Left lung (tissue), 10 donors: ENCODE measurements around the gene MPEG1. TPM values are rescaled to one million over a fixed set of nuclear protein-coding genes. Genes with fewer than 3 reads are reported as not detected.

Source experiments
- ATAC-seq: fragments of 200-7000 bp; cut with Tn5 transposase; one replicate; pipeline ENCODE4 v1.9.1; 2020; ENCODE audit warnings: moderate library complexity
- DNase-seq, 4 donors: peaks; one replicate each; pipeline ENCODE4 v3.0.0-alpha.2; 2013 to 2020
- H3K27ac ChIP-seq, 2 donors: fragments of 200-600 bp; sonication (generic) in 1 of 2; one replicate each; pipeline versions ENCODE4 v1.5.0 to v1.8.0; 2020 to 2021
- H3K27me3 ChIP-seq, 2 donors: fragments of 200-600 bp; sonication (generic) in 1 of 2; one replicate each; pipeline versions ENCODE4 v1.5.0 to v1.8.0; 2020 to 2021
- H3K36me3 ChIP-seq, 2 donors: fragments of 200-600 bp; sonication (generic) in 1 of 2; one replicate each; pipeline versions ENCODE4 v1.5.0 to v1.8.0; 2020 to 2021
- H3K4me1 ChIP-seq, 2 donors: fragments of 200-600 bp; one replicate each; pipeline ENCODE4 v1.8.0; 2021
- H3K4me3 ChIP-seq, 2 donors: fragments of 200-600 bp; sonication (generic) in 1 of 2; one replicate each; pipeline versions ENCODE4 v1.5.0 to v1.8.0; 2020 to 2021; ENCODE audit warnings: mild to moderate bottlenecking in 1 of 2
- H3K9me3 ChIP-seq, 2 donors: fragments of 200-600 bp; sonication (generic) in 1 of 2; one replicate each; pipeline versions ENCODE4 v1.5.0 to v1.8.0; 2020 to 2021
- intact Hi-C, 2 donors: fragments of 100-400 bp; cut with DNase I; formaldehyde crosslinking; loops; one replicate each; pipeline versions ENCODE4 v1.11.2 to v1.14.2; 2022
- polyA plus RNA-seq, 6 donors: library from polyadenylated mRNA; unstranded; fragments of 120-200 nt; gene quantifications; one replicate each; pipeline ENCODE4 v1.2.1, GENCODE V29; 2013; ENCODE audit not compliant: insufficient read length in 6 of 6
- total RNA-seq, 2 donors: library from RNA; stranded (reverse); fragmentation: NEBNext Ultra II Directional; extraction: Animal tissue kit (Norgen Biotek cat#: 25700); gene quantifications; one replicate each; pipeline ENCODE4 v1.2.1, GENCODE V29; 2021
- TF ChIP-seq, protein P1 (sequence below), 2 donors: fragments of 200-600 bp; sonication (generic) in 1 of 2; IDR thresholded peaks; one replicate each; pipeline versions ENCODE4 v1.5.0 to v1.8.0; 2021; ENCODE audit warnings: antibody characterized with exemption in 2 of 2
- donor health status: DM: no; HTN: yes; CAD: no.
- donor health status: DM: no; HTN: no; CAD: no.

The MPEG1 gene
- total and polyA plus RNA-seq, 8 donors, result 12.3 to 68.7 (median 15.8) TPM

DNA sequence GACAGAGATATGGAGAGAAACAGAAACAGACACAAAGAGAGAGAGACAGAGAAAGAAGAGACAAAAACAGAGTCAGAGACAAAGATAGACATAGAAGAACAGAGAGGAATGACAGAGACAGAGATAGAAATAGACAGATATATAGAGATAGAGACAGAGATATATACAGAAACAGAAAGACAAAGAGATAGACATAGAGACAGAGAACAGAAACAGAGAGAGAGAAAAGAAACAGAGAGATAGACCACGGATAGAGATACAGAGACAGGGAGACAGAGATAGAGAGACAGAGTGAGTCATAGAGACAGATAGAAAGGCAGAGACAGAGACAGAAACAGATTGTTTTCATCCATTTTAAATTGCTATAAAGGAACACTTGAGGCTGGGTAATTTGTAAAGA, 12.3 kb upstream of the MPEG1 start:
- no peak for ATAC-seq
- H3K9me3 ChIP-seq, result no peaks in the 10 kb centered on the region
- H3K27ac ChIP-seq, result peak overlapping the region; percentile 16 to 88
- TF ChIP-seq, protein P1, sequence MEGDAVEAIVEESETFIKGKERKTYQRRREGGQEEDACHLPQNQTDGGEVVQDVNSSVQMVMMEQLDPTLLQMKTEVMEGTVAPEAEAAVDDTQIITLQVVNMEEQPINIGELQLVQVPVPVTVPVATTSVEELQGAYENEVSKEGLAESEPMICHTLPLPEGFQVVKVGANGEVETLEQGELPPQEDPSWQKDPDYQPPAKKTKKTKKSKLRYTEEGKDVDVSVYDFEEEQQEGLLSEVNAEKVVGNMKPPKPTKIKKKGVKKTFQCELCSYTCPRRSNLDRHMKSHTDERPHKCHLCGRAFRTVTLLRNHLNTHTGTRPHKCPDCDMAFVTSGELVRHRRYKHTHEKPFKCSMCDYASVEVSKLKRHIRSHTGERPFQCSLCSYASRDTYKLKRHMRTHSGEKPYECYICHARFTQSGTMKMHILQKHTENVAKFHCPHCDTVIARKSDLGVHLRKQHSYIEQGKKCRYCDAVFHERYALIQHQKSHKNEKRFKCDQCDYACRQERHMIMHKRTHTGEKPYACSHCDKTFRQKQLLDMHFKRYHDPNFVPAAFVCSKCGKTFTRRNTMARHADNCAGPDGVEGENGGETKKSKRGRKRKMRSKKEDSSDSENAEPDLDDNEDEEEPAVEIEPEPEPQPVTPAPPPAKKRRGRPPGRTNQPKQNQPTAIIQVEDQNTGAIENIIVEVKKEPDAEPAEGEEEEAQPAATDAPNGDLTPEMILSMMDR (IDR thresholded peaks at IDR 0.05), result no peak
- DNase-seq, result no peak
- H3K36me3 ChIP-seq, result no peaks in the 10 kb centered on the region
- H3K4me3 ChIP-seq, result no peak overlapping the region
- H3K4me1 ChIP-seq, result peaks cover 0 to 63% of the 10 kb centered on the region in 2 donors
- no peaks in the 10 kb centered on the region for H3K27me3 ChIP-seq
- intact Hi-C loops, result no loop called here

DNA sequence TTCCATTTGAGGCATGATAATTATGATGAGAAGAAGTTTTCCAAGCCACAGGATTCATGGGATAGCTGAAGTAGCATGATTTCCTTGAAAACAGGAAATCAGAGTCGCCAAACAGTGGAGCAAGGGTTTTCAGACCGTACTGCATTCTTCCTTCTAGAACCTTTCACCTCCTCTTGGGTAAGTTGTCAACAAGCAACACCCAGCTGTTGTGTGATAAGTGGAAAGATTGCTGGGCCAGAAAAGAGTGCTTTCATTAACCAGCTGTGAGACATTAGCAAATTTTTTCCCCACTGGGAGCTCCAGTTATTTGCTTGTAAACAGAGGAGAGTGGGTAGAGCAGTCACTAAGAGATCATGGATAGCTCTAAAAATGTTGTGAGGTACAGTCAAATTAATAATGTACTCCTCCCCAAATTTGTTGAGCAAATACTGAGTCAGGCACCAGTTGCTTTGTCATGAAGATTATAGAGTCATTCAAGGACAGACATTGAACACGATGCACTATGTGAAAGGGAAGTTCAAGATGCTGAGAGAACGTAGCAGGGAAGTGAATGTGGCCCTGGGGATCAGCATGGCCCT, 11.7 kb upstream of the MPEG1 start:
- TF ChIP-seq, protein P1 (IDR thresholded peaks at IDR 0.05), result no peak
- peaks cover 0 to 64% of the 10 kb centered on the region in 2 donors for H3K4me1 ChIP-seq
- H3K36me3 ChIP-seq, result no peaks in the 10 kb centered on the region
- intact Hi-C loops, result no loop called here
- H3K27ac ChIP-seq, result peak overlapping the region; percentile 16 to 88
- DNase-seq (peak in 2 of 4 donors; percentile 61 to 67), ATAC-seq (peak; percentile 60)
- H3K9me3 ChIP-seq, result no peaks in the 10 kb centered on the region
- no peak overlapping the region for H3K4me3 ChIP-seq
- H3K27me3 ChIP-seq, result no peaks in the 10 kb centered on the region

DNA sequence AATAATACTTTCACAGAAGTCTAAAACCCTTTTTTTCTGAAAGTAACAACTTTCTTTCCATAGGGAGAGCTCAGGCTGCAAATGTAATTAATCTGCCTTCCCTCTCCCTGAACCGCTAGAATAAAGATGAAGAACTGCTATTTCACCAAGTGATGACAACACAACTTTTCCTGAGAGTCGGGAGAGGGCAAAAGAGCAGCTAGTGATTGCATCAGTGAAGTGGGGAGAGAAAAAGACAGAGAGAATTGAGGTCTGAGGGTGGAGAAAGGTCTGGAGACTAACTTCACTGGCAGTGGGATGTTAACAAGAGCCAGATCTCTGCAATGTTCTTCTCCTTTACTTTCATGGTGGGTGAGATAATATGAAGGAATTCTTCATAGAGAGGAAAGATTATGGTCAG, 10.9 kb upstream of the MPEG1 start:
- H3K36me3 ChIP-seq, result no peaks in the 10 kb centered on the region
- H3K4me3 ChIP-seq, result no peak overlapping the region
- peaks cover 0 to 68% of the 10 kb centered on the region in 2 donors for H3K4me1 ChIP-seq
- intact Hi-C loops, result no loop called here
- DNase-seq, result no peak
- H3K27ac ChIP-seq, result peak overlapping the region; percentile 34 to 88
- H3K27me3 ChIP-seq, result no peaks in the 10 kb centered on the region
- H3K9me3 ChIP-seq, result no peaks in the 10 kb centered on the region
- TF ChIP-seq, protein P1 (IDR thresholded peaks at IDR 0.05), result no peak
- ATAC-seq, result peak; percentile 29

DNA sequence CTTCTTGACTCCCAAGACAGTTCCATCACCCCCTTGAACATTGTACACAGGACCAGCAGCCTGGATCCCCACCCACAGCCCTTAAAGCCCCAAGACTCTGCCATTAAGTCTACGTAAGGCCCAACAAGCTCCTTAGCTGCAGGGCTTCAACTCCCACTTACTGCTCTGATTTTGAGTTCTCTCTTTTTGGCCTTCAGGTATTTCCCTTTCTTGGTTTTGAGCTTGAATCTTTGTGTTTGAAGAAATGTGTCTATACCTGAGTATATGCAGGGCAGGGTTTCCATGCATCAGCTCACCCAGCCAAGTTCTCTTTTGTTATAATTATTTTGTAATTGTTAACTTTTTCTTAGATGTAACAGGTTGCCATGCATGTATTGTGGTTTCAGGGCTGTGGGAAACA, 10.4 kb upstream of the MPEG1 start:
- intact Hi-C loops, result no loop called here
- Histone ChIP-seq H3K27ac (peak overlapping the region; percentile 34 to 88), H3K4me3 (no peak overlapping the region), H3K9me3 (no peaks in the 10 kb centered on the region), H3K27me3 (no peaks in the 10 kb centered on the region), H3K36me3 (no peaks in the 10 kb centered on the region), H3K4me1 (peaks cover 0 to 68% of the 10 kb centered on the region in 2 donors)
- no peak for DNase-seq
- TF ChIP-seq, protein P1 (IDR thresholded peaks at IDR 0.05), result no peak
- no peak for ATAC-seq

DNA sequence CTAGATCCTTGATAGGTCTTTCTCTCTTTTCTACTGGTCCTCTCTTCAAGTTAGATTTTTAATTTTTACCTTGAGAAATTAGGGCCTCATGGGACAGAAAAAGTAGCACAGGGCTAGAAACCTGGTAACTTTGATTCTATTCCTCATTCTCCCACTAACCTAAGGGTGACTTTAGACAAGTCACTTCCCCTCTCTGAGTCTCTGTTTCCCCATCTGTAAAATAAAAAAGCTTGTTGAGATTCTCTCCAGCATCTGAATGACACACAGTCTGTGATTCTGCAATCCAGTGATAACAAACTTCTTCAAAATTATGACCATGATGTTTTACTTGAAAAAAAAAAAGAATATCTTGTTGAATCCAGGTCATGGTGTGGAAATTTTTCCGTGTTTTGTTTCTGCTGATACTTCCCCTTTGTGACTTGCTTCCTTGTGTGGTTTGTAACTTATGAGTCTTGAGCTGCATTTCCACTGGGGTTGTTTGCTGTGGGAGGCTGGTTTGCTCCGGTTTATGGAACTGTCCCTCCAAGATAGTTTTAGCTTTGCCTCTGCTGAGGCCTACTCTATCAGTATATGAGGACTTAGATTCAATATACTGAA, 9.8 kb upstream of the MPEG1 start:
- Histone ChIP-seq H3K4me3 (no peak overlapping the region), H3K27ac (peak overlapping the region; percentile 34 to 88), H3K4me1 (peaks cover 0 to 68% of the 10 kb centered on the region in 2 donors), H3K9me3 (no peaks in the 10 kb centered on the region), H3K36me3 (no peaks in the 10 kb centered on the region), H3K27me3 (no peaks in the 10 kb centered on the region)
- ATAC-seq (peak; percentile 43), DNase-seq (no peak)
- intact Hi-C loops, result no loop called here
- TF ChIP-seq, protein P1 (IDR thresholded peaks at IDR 0.05), result no peak
